NCI-H187 treated with DMSO at 0.1 percent for 48 hours (cell line): ENCODE data around the gene ECHDC3.
"Not testable (repeated sequence)": the region's sequence is repeated elsewhere in the genome, so short reads cannot be mapped to it uniquely, and the experiment has no call there.

Source experiments
- DNase-seq: peaks from one replicate; lab custom pipeline; 2025; lab: John Stamatoyannopoulos, UW

The ECHDC3 gene, protein sequence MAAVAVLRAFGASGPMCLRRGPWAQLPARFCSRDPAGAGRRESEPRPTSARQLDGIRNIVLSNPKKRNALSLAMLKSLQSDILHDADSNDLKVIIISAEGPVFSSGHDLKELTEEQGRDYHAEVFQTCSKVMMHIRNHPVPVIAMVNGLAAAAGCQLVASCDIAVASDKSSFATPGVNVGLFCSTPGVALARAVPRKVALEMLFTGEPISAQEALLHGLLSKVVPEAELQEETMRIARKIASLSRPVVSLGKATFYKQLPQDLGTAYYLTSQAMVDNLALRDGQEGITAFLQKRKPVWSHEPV

GRCh38 chr10:11742009-11742778, at the start of gene ECHDC3:
Gene ECHDC3 (plus strand): TSS chr10:11742382. CDS start chr10:11742577, 195 bp downstream.
- no peak for DNase-seq

DNA sequence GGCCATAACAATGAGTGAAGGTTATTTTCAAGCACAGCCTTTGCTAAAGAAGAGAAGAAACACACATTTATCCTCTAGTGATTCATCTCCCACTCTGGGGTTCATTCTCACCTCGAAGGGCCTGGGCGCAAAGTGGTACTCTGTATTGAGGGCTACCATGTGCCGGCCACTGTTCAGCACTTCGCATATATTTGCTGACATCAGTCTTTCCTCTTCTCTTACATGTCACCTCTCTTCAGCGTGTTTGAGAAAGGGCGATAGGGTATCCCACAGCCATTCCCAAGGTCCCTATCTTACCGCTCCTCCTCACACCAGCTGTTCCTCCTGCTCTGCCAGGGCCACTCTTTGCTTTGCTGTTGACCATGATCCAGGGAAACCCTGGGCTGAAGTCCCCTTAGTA, 48.8 kb upstream of the ECHDC3 start:
- no peak for DNase-seq

DNA sequence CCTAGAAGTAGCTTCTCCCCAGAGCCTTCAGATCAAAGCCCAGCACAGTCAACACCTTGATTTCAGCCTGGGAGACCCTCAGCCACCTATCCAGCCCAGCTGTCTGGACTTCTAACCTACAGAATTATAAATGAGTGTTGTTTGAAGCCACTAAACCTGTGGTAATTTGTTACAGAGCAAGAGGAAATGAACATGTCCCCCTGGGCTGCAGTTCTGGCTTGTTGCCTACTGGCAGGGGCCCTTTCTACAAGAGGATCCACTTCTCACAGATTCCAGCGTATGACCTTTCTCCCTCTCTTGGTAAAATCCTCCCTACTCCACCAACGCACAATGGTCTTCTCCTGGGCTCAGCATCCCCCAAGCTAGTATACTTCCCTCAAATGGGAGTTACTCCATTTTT, 46.4 kb upstream of the ECHDC3 start:
- no peak for DNase-seq

- DNase-seq = no peak
Measured at GRCh38 chr10:11697718-11698527, 44.3 kb upstream of the ECHDC3 start.

- DNase-seq = no peak
Measured at GRCh38 chr10:11698691-11699549, 43.3 kb upstream of the ECHDC3 start.

GRCh38 chr10:11699550-11700097, 42.6 kb upstream of the ECHDC3 start:
- no peak for DNase-seq

- no peak for DNase-seq
Measured at GRCh38 chr10:11700539-11700938, 41.6 kb upstream of the ECHDC3 start.

DNA sequence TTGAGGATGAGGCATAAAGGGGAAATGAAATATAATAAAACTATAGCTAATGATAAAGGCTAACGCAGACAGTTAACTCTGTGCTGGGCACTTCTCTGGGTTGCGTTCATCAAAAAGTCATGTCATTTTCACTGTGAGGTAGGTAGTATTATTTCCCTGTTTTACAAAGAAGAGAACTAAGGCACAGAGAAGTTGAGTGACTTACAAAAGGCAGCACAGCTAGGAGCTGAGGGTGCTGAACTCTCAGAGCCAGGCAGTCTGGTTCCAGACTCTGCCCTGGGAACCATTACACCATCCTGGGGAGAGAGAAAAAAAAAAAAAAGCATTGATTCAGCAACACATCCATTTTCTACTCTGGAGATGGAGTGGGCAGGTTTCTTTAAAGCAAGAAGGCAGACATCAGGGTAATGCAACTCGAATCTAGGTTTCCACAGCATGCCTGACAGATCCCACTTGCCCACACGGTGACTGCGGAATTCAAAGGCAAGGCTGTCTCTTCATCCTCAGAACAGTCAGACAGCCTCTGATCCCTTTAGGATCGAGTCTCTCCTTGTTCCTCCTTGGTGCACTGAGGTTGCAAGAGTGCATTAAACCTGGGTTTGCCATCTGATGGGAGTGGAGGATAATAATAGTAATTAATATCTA, 40.6 kb upstream of the ECHDC3 start:
- DNase-seq = no peak

DNA sequence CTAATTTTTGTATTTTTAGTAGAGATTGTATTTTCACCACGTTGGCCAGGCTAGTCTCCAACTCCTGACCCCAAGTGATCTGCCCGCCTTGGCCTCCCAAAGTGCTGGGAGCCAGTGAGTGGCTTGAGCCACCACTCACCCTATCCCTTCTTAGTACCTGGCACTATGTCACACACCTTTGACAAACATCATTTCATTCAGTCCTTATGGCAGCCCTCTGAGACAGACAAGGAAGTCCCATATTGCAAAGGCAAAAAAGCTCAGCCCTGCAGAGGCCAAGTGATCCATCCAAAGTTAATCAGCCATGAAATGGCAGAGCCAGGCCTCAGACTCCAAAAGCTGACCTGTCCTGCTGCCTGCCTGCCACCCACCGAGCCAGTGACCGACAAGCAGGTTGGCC, 39.9 kb upstream of the ECHDC3 start:
- no peak for DNase-seq

- no peak for DNase-seq
Measured at GRCh38 chr10:11704092-11704491, 38.1 kb upstream of the ECHDC3 start.

- no peak for DNase-seq
Measured at GRCh38 chr10:11705722-11706121, 36.5 kb upstream of the ECHDC3 start.

DNA sequence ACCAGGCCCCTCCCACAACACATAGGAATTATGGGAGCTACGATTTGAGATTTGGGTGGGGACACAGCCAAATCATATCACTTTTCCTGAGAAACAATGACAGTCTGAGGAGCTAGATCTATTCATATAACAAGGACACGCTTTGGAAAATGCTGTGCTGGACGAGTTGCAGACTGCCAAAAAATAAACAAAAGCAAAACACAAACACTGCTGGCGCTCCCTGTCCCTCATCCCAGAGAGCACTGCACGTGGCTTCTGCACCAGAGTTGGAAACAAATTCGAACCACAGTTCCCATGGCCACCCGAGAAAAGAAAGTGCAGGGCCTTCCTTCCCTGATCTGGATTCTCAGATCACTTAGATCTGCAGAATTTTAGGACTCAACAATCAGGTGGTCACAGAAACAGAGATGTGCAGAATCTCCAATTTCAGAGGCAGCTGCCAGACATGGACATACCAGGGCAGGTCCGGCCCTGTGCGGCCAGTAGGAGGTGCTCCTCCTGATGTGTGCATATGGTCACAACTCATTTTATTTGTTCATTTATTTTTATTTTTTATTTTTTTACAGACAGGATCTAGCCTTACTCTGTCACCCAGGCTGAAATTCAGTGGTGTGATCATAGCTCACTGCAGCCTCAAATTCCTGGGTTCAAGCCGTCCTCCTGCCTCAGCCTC, 35.2 kb upstream of the ECHDC3 start:
- no peak for DNase-seq

GRCh38 chr10:11707624-11708350, 34.4 kb upstream of the ECHDC3 start:
- no peak for DNase-seq

- DNase-seq = not testable (repeated sequence)
Measured at GRCh38 chr10:11708801-11709200, 33.4 kb upstream of the ECHDC3 start.

DNA sequence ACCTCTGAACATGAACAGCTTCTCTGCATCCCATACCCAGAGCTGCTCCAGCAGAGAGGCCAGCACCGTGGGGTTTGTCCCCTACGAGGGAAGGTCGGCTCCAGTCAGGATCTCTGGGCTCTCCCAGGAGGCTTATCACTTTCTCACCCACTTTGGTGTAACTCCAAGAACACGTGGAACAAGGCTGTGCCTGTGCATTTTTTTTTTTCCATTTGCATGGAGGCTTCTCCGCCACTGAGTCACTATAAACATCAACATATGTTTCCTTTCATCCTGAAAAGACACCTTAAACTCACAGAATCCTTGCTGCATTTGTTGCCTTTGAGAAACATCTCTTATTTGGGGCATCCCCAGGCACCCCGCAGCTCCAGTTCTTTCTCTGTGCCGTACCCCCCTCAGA, 29.4 kb upstream of the ECHDC3 start:
- DNase-seq = no peak

GRCh38 chr10:11713186-11713743, 28.9 kb upstream of the ECHDC3 start:
- DNase-seq = no peak

DNA sequence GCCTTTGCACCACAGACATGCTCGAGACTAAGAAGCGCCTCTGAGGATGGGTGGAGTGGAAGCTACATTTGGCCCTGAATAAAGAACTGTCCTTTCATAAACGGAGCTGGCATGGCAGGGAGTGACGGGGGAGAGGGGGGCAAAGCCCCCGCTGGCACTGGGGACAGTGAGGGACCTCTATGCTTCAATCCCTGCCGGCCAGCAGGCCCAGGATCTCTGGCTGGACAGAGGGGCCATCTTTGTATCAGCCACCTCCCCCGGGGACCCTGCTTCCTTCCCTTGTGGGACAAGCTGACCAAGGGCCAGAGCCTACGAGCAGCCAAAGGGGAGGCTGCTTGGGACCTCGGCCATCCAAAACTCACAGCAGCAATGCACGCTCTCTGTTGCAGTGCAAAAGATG, 28.2 kb upstream of the ECHDC3 start:
- DNase-seq = no peak

- no peak for DNase-seq
Measured at GRCh38 chr10:11714750-11715365, 27.3 kb upstream of the ECHDC3 start.
